ENCODE data around the gene KATNB1. TPM values are rescaled to one million over a fixed set of nuclear protein-coding genes. Genes with fewer than 3 reads are reported as not detected.
"Not testable (repeated sequence)": the region's sequence is repeated elsewhere in the genome, so short reads cannot be mapped to it uniquely, and the experiment has no call there.

The KATNB1 gene
- polyA plus RNA-seq, 4 donors: 17.5 to 24.4 (median 20.7) TPM

DNA sequence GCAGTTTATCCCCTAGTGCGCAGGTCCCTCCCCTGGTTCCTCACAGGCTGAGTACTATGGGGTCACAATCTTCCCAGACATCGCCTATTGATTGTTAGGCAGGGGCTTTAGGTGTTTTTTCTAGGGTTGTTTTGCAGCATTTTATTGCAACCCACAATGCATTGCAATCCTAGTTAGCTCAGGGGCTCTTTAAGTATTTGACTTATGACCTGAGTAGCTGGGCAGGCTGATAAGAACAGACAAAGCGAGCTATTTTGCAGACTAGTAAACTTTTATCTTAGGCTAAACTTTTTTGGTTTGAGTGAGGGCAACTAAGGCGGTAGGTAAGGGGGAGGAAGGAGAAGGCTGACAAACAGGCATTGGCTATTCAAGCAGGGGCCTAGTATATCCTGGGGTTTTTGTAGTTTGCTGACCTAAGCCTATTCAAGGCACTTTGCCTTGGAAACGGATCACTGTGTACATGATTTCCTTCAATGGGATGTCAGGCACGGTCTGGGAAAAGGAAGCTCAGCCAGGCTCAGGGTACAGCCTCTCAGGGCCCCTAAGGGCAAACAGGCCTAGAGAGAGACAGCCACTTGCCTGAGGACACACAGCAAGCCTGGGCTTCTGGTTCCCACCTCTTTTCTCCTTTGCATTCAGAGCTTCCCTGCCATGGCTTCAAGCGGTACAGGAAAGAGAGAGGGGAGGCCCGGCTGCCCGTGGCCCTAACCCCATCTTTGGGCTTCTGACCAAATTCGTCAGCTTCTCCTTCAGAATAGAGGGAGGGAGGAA, 34.6 kb upstream of the KATNB1 start:
- no peak for DNase-seq (ENCODE audit: low read depth in 4 of 4, low spot score in 3 of 4)

GRCh38 chr16:57701759-57702371, 33.7 kb upstream of the KATNB1 start:
- peak in 1 of 4 donors; percentile 25 for DNase-seq (ENCODE audit: low read depth in 4 of 4, low spot score in 3 of 4)

- DNase-seq (ENCODE audit: low read depth in 4 of 4, low spot score in 3 of 4): no peak
Observed at GRCh38 chr16:57703416-57704010, 32.1 kb upstream of the KATNB1 start.

DNA sequence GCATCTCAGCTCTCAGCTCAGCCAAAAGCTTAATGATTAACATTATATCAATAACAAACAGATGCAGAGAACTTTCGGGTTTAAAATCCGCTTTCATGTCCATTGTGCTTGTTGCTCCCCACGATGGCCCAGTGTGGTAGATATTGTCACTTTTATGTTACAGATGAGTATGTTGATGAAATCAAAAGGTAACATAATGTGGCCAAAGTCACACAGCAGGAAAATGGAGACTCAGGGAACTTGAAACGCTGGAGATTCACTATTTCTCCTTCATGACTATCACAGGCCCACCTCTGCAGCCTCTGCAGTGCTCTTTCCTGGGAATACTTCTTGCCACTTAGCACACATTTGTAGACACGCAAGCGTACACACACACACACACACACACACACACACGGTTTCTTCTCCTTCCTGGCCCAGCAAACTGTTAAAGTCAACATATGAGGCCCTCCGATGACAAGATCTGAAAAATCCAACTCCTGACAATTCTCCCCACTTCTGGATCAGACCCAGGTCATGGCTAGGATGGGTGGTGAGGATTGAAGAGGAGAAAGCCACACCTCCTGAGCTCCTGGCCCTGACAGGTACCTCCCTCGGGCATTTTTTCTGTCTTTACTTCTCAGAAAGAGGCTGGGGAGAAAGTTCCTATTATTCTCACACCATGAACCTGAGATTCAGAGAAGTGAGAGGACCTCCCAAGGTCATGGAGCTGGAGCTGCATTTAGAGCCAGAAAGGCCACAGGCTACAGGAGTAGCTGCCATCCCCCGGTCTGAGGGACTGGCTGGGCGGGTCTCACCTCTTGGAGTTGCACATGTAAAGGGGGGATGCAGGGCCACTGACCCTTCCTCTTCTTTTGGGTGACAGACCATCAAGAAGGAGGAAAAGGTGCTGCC, 31.3 kb upstream of the KATNB1 start:
- DNase-seq (ENCODE audit: low read depth in 4 of 4, low spot score in 3 of 4): no peak

GRCh38 chr16:57704905-57705852, 30.4 kb upstream of the KATNB1 start:
- no peak for DNase-seq (ENCODE audit: low read depth in 4 of 4, low spot score in 3 of 4)

- DNase-seq (ENCODE audit: low read depth in 4 of 4, low spot score in 3 of 4): no peak
Observed at GRCh38 chr16:57706717-57707116, 28.9 kb upstream of the KATNB1 start.

DNA sequence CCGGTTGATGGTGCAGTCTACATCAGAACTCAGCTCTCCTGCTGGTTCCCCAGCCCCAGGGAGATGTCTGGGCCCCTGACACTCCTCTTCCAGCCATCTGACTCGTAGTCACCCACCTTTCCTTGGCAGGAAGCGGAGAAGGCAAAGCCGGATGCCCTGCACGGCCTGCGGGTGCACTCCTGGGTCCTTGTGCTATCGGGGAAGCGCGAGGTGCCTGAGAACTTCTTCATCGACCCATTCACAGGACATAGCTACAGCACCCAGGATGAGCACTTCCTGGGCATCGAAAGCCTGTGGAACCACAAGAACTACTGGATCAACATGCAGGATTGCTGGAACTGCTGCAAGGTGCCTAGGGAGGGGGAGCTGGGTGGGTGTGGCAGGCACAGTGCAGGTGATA, 28.2 kb upstream of the KATNB1 start:
- DNase-seq (ENCODE audit: low read depth in 4 of 4, low spot score in 3 of 4): no peak

DNA sequence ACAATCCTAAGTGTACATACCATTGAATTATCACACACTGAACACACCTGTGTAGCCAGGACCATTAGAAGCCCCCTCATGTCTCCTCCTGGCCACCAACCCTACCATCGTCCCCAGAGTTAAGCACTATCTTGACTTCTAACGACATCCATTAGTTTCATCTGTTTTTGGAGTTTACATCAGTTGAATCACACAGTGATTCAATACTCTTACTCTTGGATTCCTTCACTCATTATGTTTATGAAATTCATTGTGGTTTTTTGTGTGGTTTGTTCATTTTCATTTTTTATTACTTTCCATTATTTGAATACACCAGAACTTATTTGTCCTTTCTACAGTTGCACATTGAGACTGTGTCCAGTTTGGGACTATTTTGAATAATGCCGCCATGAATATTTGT, 27.4 kb upstream of the KATNB1 start:
- DNase-seq (ENCODE audit: low read depth in 4 of 4, low spot score in 3 of 4): no peak

DNA sequence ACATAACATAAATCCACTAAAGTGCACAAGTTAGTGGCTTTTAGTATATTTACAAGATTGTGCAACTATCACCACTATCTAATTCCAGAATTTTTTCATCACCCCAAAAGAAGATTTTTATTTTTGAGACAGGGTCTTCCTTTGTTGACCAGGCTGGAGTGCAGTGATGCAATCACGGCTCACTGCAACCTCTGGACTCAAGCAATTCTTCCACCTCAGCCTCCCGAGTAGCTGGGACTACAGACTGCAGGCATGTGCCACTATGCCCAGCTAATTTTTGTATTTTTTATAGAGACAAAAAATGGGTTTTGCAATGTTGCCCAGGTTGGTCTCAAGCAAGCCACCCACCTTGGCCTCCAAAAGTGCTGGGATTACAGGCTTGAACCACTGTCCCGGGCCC, 25.9 kb upstream of the KATNB1 start:
- DNase-seq (ENCODE audit: low read depth in 4 of 4, low spot score in 3 of 4): no peak

DNA sequence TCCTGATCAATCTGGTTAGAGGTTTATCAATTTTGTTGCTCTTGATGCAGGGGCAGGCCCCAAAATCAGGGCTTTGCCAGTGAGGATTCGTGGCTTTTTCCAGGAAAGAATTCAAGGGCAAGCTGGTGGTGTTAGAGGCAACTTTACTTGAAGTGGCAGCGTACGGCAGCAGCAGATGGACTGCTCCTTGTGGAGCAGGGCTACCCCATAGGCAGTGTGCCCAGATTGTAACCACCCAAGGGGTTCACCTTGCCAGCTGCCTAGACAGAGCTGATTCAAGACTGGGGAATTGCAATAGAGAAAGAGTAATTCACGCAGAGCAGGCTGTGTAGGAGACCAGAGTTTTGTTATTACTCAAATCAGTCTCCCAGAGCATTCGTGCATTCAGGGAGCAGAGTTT, 24.2 kb upstream of the KATNB1 start:
- DNase-seq (ENCODE audit: low read depth in 4 of 4, low spot score in 3 of 4): no peak

DNA sequence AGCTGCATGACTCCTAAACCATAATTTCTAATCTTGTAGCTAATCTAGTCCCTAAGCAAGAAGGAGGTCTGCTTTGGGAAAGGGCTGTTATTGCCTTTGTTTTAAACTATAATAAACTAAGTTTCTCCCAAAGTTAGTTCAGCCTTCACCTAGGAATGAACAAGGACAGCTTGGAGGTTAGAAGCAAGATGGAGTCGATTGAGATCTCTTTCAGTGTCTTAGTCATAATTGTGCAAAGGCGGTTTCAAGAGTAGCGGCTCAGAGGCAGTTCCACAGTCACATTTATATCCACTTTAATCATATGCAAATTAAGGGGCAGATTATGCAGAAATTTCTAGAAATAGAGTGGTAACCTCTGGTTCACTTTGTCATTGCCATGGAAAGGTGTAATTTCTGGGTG, 23.6 kb upstream of the KATNB1 start:
- no peak for DNase-seq (ENCODE audit: low read depth in 4 of 4, low spot score in 3 of 4)

DNA sequence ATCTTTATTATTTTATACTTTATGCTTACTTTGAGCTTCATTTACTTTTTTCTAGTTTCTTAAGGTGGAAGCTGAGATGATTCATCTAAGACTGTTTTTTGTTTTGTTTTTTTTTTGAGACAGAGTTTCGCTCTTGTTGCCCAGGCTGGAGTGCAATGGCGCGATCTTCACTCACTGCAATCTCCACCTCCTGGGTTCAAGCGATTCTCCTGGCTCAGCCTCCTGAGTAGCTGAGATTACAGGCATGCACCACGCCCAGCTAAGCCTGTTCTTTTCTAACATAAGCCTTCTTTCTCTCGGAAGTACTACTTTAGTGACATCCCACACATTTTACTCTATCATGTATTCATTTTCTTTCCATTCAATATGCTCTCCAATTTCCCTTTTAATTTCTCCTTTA, 23.0 kb upstream of the KATNB1 start:
- DNase-seq (ENCODE audit: low read depth in 4 of 4, low spot score in 3 of 4): not testable (repeated sequence)

DNA sequence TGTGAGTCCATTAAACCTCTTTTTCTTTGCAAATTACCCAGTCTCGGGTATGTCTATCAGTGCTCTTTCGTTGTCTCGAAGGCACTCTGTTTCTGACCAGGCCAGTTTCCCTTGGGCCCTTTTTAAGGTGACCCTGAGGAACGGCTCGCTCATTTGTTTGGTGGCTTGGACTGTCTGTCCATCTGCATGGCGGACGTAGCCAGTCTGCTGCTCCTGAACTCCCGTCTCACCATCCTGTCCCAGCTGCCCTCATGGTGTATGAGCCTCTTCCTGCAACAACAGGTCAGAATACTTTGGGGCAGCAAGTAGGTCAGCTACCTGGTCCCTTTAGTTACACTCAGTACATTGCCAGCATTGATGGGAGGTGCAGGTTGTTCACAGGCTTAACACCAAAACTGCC, 22.0 kb upstream of the KATNB1 start:
- no peak for DNase-seq (ENCODE audit: low read depth in 4 of 4, low spot score in 3 of 4)

DNA sequence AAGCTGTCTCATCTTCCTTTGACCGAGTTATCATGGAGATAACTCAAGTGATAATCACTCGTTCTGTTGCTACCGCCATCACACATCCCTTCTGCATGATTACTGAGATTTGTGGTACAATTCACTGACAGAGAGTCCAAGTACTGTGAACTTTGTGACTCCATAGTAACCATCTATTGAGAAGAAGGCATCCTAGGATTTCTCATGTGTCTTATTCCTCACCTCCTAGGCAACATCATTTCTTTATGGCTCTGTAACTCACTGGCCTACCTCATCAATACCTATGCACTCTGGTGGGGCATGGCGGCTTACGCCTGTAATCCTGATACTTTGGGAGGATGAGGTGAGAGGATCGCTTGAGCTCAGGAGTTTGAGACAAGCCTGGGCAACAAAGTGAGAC, 21.5 kb upstream of the KATNB1 start:
- no peak for DNase-seq (ENCODE audit: low read depth in 4 of 4, low spot score in 3 of 4)

DNA sequence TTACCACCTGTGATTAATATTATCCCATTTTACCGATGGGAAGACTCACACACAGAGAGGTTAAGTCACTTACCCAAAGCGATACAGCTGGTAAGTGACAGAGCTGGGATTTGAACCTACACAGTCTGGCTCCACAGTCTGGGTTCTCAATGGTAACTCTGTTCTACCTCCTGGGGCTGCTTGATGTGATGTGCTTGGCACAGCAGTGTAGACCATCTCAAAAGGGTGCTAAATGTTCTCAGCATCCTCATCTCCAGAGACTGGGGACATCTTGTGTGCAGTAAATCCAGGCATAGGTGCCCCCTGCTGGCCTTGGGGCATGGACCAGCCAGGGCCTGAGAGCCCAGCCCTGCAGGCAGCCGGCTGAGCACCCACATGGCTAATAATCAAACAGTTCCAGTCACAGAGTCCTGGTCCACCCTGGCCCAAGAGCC, 15.4 kb upstream of the KATNB1 start:
- no peak for DNase-seq (ENCODE audit: low read depth in 4 of 4, low spot score in 3 of 4)

DNA sequence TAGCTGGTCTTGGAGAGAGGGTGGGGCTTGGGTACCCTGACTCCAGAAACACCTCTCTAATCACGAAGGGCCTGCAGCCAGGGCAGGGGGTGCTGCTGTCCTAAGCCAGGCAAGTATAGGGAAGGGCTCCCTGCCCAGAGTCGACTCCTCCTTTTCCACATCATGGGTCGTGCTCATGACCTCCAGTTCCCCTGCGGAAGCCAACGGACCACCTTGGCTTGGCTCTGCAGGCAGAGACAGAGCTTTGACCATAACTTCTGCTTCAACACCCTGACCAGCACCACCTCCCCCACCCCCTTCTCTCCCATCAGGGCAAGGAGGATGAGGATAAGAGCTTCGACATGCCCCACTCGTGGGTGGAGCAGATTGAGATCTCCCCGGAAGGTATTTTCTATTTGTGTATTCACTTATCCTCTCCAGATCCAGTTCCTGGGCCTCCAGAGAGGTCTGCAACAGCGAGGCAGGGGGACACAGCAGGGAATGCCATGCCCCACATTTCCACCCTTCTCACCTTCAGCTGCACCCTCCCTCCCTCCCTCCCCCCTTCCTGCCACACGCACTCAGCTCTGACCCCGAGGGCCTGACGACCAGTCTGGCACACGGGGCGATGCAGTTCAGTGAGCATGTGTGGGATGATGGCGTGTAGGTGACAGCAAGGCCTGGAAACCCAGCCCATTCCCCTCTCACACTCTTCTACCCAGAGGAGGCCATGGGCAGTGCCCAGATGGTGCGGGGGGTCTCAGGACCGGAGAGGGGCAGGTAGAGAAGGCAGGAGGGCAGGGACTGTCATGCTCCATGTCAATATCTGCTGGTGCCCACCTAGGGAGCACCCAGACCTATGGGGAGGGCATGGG, 14.0 kb upstream of the KATNB1 start:
- no peak for DNase-seq (ENCODE audit: low read depth in 4 of 4, low spot score in 3 of 4)

DNA sequence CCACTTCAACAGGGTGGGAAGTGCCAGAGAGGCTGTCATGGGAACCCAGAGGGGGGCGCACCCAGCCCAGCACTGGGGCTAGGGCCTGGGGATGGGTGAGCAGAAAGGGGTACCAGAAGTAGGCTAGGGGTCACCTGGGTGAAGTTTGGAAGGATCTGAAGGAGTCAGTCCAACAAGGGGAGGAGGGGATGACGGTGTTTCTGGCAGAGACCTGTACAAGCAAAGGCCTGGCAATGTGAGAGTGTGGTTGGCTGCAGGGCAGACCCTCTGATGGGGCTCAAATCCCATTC, 13.4 kb upstream of the KATNB1 start:
- no peak for DNase-seq (ENCODE audit: low read depth in 4 of 4, low spot score in 3 of 4)

DNA sequence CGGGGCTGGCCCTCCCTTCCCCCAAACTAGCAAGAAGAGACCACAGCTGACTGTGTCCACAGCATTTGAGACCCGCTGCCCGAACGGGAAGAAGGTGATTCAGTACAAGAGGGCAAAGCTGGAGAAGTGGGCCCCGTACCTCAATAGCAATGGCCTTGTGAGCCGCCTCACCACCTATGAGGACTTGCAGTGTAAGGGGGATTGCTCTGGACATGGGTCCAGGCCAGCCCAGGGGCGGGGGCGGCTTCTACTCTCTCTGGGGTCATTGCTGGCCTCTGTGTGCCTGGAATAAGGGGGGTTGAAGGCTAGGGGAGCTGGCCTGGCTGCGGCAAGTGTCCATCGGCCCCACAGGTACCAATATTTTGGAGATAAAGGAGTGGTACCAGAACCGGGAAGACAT, 12.9 kb upstream of the KATNB1 start:
- no peak for DNase-seq (ENCODE audit: low read depth in 4 of 4, low spot score in 3 of 4)

DNA sequence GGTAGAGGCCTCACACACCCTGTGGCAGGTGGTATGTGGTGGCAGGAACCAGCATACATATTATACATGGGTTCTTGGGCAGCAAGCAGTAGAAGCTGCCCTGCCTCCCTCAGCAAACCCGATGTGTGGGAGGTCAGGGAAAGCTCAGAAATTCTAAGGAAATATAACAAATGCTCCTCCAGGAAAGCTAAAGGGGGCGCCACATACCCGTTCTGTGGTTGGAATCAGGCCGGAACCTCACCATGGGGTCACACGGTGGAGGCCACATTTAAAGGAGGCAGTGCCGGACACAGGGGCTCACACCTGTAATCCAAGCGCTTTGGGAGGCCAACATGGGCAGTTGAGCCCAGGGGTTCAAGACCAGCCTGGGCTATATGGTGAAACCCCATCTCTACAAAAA, 12.4 kb upstream of the KATNB1 start:
- no peak for DNase-seq (ENCODE audit: low read depth in 4 of 4, low spot score in 3 of 4)

Measured in right renal pelvis (tissue), 4 donors.